Fibroblast of the aortic adventitia (primary cell): ENCODE measurements around the gene PLS3. TPM values are rescaled to one million over a fixed set of nuclear protein-coding genes. Genes with fewer than 3 reads are reported as not detected.
"Not testable (repeated sequence)": the region's sequence is repeated elsewhere in the genome, so short reads cannot be mapped to it uniquely, and the experiment has no call there.

Experiments used
- DNase-seq: peaks from one replicate; pipeline ENCODE4 v3.0.0-alpha.2; 2010; ENCODE audit warnings: low read depth
- H3K4me3 ChIP-seq: 2 replicates; pipeline ENCODE4 v1.5.1; 2011; ENCODE audit warnings: low read depth, mild to moderate bottlenecking, control low read depth, low read length, moderate library complexity
- total RNA-seq: library from RNA; depleted of rRNA; stranded (reverse); fragments of >200 nt; gene quantifications from 2 replicates; pipeline ENCODE4 v1.2.3, GENCODE V29; 2012; ENCODE audit warnings: low replicate concordance
- TF ChIP-seq, protein P1 (sequence below): IDR thresholded peaks from 2 replicates; pipeline ENCODE4 v1.5.1; 2011; ENCODE audit warnings: mild to moderate bottlenecking, low read length, control low read depth, inconsistent platforms; ENCODE audit not compliant: insufficient read depth

The PLS3 gene
- total RNA-seq, 1 donor = 309 TPM

DNA sequence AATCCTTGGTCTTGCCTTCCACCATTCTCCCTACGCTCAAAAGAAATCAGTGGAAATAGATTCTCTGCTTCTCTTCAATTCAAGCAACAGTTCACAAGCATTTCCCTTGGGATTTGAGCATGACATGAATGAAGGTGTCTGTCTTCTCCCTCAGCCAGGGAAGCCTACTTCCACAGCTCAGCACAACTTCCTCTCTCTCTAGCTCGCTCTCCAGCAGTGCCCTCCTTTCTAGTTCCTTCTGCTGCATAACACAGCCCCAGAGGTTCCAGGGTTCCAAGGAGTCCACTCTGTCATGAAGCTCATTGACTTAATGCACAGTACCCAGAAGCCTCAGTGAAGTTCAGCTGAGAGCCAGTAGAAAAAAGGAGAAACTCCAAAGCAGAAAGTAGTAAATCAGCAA lies 81.3 kb downstream of the PLS3 start:
- DNase-seq = no peak
- TF ChIP-seq, protein P1, sequence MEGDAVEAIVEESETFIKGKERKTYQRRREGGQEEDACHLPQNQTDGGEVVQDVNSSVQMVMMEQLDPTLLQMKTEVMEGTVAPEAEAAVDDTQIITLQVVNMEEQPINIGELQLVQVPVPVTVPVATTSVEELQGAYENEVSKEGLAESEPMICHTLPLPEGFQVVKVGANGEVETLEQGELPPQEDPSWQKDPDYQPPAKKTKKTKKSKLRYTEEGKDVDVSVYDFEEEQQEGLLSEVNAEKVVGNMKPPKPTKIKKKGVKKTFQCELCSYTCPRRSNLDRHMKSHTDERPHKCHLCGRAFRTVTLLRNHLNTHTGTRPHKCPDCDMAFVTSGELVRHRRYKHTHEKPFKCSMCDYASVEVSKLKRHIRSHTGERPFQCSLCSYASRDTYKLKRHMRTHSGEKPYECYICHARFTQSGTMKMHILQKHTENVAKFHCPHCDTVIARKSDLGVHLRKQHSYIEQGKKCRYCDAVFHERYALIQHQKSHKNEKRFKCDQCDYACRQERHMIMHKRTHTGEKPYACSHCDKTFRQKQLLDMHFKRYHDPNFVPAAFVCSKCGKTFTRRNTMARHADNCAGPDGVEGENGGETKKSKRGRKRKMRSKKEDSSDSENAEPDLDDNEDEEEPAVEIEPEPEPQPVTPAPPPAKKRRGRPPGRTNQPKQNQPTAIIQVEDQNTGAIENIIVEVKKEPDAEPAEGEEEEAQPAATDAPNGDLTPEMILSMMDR = no peak
- no peak overlapping the region for H3K4me3 ChIP-seq

DNA sequence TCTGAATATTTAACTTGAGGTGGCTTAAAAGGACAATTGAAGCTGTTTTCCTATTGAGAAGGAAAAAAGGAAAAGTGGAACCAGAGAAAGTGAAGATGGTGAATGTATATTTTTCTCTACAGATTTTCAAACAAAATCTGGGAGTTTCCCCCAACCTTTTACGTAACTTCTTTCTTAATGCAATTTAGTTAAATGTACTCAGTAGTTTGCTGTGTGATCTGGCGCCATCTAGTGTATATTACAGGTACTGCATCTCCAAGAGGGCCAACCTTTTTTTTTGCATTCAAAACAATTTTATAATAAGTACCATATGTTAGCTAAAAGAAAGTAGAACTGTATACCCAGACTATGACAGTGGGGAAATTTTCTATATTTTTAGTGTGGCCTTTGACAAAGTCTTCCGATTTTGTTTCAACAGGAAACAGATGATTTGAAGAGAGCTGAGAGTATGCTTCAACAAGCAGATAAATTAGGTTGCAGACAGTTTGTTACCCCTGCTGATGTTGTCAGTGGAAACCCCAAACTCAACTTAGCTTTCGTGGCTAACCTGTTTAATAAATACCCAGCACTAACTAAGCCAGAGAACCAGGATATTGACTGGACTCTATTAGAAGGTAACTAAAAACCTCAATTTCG lies 82.0 kb downstream of the PLS3 start:
- DNase-seq = peak; percentile 89
- TF ChIP-seq, protein P1 = peak; percentile 93
- H3K4me3 ChIP-seq = no peak overlapping the region

DNA sequence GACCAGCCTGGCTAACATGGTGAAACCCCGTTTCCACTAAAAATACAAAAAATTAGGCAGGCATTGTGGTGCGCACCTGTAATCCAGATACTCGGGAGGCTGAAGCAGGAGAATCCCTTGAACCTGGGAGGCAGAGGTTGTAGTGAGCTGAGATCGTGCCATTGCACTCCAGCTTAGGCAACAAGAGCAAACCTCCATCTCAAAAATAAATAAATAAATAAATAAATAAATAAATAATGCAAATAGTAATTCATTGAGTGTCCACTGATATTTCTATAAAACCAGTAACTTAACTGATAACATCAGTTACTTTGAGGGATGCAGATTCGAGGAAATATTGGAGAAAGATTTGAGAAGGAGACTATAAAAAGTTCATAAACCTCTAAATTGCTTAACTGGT lies 83.4 kb downstream of the PLS3 start:
- not testable (repeated sequence) for DNase-seq, H3K4me3 ChIP-seq

DNA sequence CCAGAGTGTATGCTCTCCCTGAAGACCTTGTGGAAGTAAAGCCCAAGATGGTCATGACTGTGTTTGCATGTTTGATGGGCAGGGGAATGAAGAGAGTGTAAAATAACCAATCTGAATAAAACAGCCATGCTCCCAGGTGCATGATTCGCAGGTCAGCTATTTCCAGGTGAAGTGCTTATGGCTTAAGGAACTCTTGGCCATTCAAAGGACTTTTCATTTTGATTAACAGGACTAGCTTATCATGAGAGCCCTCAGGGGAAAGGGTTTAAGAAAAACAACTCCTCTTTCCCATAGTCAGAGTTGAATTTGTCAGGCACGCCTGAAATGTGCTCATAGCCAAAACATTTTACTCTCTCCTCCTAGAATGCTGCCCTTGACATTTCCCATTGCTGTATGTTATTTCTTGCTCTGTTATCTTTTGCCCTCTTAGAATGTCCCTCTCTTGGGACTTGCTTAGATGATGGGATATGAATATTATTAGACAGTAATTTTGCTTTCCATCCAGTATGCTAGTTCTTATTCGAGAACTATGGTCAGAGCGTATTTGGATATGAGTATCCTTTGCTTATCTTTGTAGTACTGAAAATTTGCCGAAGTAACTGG lies 88.6 kb downstream of the PLS3 start:
- DNase-seq = peak; percentile 51
- H3K4me3 ChIP-seq = no peak overlapping the region
- TF ChIP-seq, protein P1 = no peak

DNA sequence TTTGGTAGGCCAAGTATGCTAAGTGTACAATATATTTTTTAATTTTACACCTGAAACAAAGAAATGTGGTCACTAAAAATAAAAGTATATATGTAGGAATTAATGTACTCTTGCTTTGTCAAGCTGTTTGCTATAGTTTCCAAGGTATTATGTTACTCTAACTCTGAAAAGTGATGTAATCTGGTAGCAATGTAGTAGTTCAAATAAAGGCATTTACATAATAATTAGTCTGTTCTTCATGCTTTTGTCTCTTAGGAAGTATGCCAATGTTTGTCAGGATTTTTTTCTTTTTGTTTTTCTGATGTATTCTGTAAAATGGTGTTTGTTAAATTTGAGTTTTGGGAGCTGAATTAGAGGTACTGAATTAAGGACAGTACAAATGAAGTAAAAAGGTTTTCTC lies 89.5 kb downstream of the PLS3 start:
- TF ChIP-seq, protein P1 = no peak
- H3K4me3 ChIP-seq = no peak overlapping the region
- DNase-seq = peak; percentile 32

DNA sequence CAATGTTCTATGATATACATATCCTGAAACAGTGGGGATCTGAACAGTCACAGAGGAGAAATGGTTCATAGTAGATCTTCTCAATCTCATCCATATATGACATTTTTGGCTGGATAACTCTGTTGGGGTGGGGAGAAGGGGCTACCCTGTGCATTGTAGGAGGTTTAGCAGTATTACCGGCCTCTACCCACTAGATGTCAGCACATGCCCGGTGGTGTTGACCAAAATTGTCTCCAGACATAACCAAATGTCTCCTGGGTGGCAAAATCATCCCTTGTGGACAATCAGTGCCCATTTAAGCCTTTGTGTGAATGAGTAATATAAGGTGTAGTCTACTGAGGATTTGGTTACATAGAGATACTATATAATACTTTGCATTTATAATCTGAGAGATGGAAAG lies 89.9 kb downstream of the PLS3 start:
- TF ChIP-seq, protein P1 = peak; percentile 79
- DNase-seq = peak; percentile 63
- H3K4me3 ChIP-seq = no peak overlapping the region

DNA sequence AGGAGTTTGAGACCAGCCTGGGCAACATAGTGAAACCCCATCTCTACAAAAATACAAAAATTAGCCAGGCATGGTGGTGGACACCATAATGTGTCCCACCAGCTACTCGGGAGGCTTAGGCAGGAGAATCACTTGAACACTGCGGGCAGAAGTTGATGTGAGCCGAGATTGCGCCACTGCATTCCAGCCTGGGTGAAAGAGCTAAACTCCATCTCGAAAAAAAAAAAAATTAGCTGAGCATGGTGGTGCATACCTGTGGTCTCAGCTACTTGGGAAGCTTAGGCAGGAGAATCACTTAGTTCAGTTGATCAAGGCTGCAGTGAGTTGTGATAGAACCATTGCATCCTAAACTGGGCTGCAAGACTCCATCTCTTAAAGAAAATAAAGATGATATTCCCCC lies 91.2 kb downstream of the PLS3 start:
- TF ChIP-seq, protein P1 = no peak
- DNase-seq = no peak
- H3K4me3 ChIP-seq = no peak overlapping the region
